ELF-1 (cell line): ENCODE results near the gene PKD1L1.

Experiments used
- DNase-seq: peaks from one replicate; pipeline ENCODE4 v3.0.0-alpha.2; 2016; ENCODE audit warnings: low read depth, low spot score

Gene PKD1L1

GRCh38 chr7:47819607-47819920 is 128.7 kb downstream of the PKD1L1 start:
- no peak for DNase-seq

DNA sequence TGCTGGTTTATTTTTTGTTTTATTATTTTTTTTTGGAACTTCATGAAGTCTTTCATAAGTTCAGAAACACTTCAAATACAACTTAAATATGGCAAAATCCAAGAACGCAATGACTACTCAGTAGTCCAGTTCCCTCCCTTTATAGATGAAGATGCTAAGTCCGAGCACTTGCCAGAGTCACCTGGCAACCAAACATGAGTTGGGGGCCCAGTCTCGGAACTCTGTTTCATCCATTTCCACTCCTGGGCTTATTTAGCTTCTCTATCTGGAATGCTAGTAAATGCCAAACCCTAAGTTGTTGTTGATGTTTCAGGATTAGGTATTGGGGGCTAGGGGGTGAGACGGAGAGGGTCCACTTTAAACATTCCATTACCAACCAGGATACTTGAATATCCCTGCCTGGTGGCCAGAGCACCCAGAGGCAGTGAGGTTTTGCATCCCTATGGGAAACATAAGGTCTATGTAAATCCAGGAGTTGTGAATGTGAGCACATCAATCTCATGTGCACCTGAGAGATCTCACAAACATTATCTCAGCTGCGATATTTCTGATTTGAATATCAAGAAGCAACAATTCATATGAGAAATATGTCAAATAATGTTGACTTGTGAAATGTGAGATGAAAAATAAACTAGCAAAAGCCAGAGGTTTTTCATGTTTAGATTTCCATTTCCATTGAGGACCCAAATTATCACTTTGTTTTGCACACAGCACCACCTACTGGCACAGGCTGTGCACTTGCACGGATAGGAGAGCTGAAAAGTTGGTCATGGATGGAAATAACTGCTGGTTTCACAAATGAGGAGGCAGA is 129.3 kb downstream of the PKD1L1 start:
- DNase-seq: peak; percentile 53

- DNase-seq: no peak
Observed at GRCh38 chr7:47817917-47818316, 130.3 kb downstream of the PKD1L1 start.

GRCh38 chr7:47816647-47817046 is 131.6 kb downstream of the PKD1L1 start:
- no peak for DNase-seq

GRCh38 chr7:47815867-47816266 is 132.4 kb downstream of the PKD1L1 start:
- no peak for DNase-seq

DNA sequence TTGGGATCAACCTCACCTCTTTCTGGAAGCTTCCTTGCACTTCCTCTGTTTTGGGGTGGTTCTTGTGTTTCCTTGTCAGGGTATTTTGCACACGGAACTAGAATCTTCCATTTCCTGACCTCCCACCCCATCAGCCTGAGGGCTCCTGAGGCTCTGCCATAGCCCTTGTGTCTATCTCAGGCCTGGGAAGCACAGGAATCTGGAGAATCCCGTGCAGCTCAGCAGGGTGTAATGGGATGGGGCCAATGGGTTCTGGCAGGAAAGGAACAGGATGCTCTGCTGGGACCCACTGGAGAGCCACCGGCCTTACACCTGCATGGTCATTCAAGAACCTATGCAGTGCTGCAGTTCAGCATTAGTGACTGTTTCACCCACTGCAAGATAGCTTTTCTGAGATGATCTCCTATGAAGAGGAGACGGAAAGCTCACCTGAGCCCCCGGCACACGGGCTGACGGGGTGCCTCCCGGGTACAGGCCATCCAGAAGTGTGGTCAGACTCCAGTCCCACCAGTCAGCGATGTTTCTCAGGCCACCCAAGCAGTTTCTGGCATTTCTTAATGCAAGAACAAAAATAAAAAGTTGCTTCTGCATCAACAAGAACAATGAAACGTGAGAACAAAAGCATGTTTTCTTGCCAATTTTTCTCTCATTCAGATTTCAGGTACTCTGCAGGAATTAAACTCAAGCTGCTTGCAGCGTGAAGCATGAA is 133.2 kb downstream of the PKD1L1 start:
- peak; percentile 89 for DNase-seq

DNA sequence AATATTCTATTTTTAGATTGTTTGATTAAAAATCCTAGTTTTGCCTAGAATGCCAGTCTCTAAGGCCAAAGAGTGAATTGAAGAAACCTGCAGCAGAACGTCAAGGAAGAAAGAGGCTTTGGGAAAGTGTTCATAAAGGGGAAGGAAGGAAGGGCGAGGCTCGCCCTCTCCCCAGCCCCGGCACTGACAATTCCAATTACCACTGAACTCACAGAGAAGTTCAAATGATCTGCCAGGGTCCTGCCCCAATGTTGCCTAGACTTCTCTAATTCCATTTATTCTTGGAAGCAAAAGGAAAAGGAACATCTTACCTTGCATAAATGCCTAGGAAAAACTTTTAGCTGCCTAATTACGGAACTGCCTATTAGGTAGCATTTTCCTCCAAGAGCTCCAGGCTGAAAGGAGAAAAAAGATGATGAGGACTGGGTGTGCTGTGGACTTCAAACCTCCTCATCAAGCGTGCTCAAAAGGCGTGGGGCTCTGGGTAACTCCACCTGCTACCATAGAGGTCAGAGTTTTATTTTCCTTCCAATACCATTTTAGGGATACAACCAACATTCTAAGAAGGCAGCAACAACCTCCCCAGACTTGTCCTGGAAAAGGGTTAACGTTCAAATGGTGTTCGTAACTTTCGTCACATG is 134.5 kb downstream of the PKD1L1 start:
- DNase-seq: no peak

GRCh38 chr7:47812429-47813136 is 135.7 kb downstream of the PKD1L1 start:
- DNase-seq: no peak

DNA sequence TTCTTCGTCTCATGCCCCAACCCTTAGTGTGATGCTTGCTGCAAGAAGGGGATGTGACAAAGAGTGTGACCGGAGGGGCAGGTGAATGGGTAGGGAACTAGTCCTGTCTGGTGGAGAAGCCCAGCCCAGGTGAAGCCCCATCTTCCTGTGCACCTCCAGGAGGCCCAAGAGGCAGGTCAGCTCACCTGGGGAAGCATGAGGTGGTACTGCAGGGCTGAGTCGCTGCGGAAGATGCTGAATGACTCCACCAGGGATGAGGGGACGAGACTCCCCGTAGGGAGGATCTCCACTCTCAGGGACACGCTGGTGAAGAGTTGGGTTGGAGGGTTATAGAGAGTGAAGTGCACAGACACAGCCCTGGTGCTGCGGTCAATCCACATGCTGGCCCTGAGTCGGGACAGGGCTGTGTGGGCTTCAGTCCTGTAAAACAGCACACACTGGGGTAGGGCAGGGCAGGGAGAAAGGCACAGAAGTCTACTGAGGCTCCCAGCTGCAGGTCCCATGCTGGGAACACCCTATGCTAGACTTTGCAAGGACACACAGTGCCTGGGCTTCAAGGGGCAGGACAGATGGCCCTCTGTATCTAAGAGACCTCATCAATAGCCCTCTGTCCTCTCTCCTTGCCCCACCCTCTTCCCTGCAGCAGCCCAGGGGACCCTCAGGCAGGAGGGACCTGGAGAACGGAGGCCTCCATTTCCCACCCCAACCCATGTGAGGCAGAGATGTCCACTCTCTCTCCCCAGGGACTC is 136.5 kb downstream of the PKD1L1 start:
- no peak for DNase-seq

DNA sequence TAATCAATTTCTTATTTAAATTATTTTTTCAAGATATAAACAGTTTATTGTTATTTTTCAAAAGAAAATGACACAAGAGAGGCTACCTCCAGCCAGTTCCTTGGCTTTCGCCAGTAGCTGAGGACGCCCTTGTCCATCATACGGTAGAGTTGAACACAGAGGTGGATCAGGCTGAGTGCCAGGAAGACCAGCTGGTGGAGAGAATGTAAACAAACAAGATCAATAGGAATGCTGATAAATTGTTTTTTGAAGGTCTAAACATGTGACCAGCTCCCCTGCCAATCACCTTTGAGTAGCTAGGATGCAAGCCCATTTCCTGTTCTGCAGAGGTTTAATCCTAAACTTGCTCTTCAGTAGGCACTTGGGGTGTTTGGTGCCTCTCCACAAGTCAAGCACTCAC is 138.9 kb downstream of the PKD1L1 start:
- no peak for DNase-seq

DNA sequence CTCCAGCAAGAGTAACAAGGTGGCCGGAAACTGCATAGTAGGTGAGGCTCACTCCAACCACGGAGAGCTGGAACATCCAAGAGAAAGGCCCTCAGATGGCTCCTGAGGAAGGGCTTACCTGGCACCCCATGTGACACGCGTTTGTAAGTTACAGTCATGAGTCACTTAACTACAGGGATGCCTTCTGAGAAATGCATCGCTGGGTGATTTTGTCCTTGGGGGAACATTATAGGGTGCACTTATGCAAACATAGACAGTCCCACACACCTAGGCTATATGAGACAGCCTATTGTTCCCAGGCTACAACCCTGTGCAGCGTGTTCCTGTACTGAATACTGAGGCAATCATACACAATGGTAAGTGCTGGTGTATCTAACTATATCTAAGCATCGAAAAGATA is 139.9 kb downstream of the PKD1L1 start:
- DNase-seq: no peak

DNA sequence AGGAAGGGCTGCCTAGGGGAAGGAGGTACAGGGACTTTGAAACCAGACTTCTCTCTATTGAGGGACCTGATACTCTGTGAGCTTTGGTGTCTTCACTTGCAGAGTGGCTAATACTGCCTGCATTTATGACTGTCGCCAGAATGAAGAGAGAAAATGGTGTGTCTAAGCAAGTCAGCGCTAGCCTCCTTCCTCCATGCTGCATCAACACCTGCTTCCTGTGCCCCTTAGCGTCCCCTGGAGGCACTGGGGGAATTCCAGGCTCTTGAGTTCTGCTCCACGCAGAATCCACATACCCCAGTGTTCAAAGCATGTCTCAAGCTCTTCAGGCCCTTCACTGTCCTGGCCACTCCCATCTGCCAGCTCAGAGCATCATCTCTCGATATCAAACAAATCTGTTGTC is 140.5 kb downstream of the PKD1L1 start:
- peak; percentile 37 for DNase-seq

- DNase-seq: no peak
Observed at GRCh38 chr7:47807126-47807525, 141.1 kb downstream of the PKD1L1 start.

DNA sequence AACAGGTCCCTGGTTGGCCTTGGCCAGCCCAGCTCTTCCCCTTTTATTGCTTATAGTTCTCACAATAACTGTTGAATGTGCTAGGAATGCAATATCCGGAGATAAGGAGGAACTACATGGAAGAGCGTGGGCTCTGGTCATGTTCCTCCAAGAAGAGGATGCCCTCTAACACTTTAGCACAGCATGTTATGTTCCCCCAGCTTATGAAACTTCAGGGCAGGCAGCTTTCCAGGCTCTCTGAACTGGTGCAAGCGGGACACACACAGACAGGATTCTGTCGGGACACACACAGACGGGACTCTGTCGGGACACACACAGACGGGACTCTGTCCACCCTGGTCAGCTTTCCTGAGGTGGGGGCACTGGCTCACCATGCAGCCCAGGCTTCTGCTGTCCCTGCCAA is 141.6 kb downstream of the PKD1L1 start:
- no peak for DNase-seq

DNA sequence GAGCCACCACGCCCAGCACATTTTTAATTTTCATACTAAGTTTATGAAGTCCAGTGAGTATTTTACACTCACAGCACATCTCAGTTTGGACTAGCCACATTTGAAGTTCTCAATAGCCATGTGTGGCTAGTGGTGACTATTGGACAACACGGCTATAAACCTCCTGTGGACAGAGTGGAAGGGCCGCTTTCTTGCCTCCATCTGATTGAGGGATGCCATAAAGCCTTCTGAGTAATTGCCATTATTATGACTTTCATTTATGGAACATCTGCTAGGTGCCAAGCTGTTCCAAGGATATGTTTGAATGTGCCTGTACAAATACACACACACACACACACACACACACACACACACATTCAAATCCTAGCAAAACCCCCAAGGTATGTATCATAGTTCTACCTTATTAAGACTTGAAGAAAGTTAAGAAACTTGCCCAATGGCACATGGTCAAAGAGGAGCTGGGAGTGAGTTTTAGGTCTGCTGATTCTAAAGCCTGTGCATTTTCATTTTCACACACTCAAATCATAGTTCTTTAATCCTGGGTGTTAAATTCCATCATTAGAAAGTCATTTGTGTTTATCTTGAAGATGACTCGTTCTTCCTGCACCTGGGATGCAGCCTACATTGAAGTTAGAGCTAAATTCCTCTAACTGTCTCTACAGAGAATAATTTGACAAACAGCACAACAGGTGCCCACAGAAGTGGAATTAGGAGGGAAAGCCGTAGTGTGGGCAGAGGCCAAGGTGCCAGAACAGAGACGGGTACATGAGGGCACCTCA is 143.3 kb downstream of the PKD1L1 start:
- DNase-seq: no peak

- DNase-seq: no peak
Observed at GRCh38 chr7:47803846-47804245, 144.4 kb downstream of the PKD1L1 start.

DNA sequence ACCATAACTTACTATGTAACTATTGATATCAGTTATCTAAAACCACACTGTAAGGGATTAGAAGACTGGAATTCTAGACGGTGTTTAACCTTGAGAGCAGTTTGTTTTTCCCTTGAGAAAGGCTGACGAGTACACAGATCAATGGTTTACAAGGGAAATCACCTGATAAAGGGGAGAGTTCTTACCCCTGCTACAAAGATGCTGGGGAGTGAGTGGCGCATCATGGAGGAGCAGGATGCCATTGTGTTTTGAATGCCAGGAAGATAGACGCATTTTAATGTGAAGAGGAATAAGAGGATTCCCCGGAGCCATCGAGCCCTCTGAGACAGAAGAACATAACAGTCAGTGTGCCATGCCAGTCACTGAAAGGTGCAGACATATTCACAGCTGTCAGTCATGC is 145.2 kb downstream of the PKD1L1 start:
- no peak for DNase-seq

DNA sequence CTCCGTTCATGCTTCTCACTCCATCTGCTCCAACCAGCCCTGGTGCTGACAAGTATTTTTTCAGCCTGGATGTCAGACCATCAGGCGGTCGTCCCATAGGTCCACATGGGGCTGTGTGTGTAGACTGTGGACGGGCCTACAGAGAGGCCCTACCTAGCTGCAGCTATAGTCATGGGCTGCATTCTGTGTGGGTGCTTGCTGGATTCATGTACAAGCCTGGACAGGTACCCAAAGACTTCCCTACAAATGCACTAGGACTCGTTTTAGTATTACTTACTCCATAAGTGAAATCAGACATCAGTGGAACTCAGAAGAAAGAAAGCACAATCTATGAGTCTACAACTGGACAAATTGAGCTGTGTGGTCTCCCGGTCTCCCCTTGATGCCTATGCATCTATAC is 146.8 kb downstream of the PKD1L1 start:
- no peak for DNase-seq

DNA sequence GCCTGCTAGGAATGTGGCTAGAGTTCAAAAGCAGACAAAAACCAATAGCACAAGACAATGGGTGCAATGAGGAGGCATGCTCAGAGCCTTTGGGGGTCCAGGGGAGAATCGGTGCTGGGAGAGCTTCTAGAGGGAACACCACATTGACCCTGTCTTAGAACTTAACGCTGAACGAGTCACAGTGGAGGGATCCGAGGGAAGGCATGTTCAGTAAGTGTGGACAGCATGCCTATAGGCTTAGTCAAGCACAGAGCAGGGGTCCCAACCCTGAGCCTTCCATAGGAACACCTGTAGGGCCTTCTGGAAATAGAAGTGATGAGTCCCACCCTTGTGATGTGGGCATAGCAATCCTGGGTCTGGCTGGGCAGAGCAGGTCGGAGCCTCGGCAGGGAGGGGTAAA is 148.7 kb downstream of the PKD1L1 start:
- DNase-seq: no peak

- DNase-seq: no peak
Observed at GRCh38 chr7:47796347-47796746, 151.9 kb downstream of the PKD1L1 start.

DNA sequence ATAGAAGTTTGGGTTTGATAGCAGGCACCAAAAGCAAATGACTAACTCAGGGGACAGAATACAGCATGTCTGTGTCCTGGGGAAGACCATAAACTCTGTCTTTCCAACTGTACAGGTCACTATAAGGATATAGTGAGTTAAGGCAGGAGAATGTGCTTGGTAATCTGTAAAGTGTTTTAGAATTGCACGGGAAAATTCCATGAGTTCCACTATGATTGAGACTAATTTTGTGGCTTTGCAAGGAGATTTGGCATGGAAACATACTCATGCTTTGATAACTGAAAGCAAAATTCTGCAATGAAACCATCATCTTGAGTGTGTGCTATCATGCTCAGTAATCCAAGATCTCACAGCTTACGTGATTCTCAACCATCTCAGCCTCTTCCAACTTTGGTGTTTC is 152.6 kb downstream of the PKD1L1 start:
- DNase-seq: no peak
